K562 (cell line): ENCODE results near the gene NCOA1. TPM values are rescaled to one million over a fixed set of nuclear protein-coding genes. Genes with fewer than 3 reads are reported as not detected.

Experiments
- ATAC-seq: fragments of 200-7000 bp; cut with Tn5 transposase; 3 replicates; pipeline ENCODE4 v1.9.1; 2020; ENCODE audit warnings: moderate library complexity
- BruUV-seq: library from RNA; stranded (reverse); fragments of 400-500 nt; replicated peaks from 2 replicates; lab custom pipeline; 2021; lab: Mats Ljungman, UMichigan
- CTCF ChIA-PET: fragments of 300-600 bp; formaldehyde crosslinking; extraction: SDS; loops from one replicate; lab custom pipeline; 2021; ENCODE audit warnings: low intra/inter-chr PET ratio; lab: Yijun Ruan, JAX
- POLR2A ChIA-PET: fragments of 300-600, 350-650 bp; sonication (Branson Sonifier 250); formaldehyde crosslinking; extraction: SDS; loops from one replicate; lab custom pipeline; 2021; ENCODE audit warnings: antibody characterized with exemption, inconsistent platforms; lab: Yijun Ruan, JAX
- DNase-seq, 4 experiments: peaks; one replicate each; pipeline versions ENCODE4 v3.0.0 to v3.0.0-alpha.2; 2011 to 2018; ENCODE audit warnings: low spot score in 3 of 4, mixed read lengths in 3 of 4; ENCODE audit errors: extremely low read depth in 1 of 4
- FAIRE-seq: peaks from 2 replicates; lab custom pipeline; 2011; peaks lifted over from hg19 to GRCh38; lab: Jason Lieb, UNC
- H2AFZ ChIP-seq: 2 replicates; pipeline ENCODE4 v1.6.0; 2011; ENCODE audit warnings: low read depth, low read length, control low read depth, inconsistent platforms
- H3K27ac ChIP-seq: fragments of 200-600 bp; 3 replicates; pipeline ENCODE4 v1.8.0; 2011; ENCODE audit warnings: low read depth, mild to moderate bottlenecking, control low read depth, inconsistent platforms, low read length, moderate library complexity, mixed read lengths; ENCODE audit errors: extremely low read depth
- H3K27me3 ChIP-seq, 2 experiments: fragments of 300-600 bp in 1 of 2; 2 replicates in 1 of 2; 3 replicates in 1 of 2; pipeline versions ENCODE4 v1.6.0 to v1.8.0; 2011; ENCODE audit warnings: inconsistent platforms in 2 of 2, low read length in 2 of 2, mild to moderate bottlenecking in 1 of 2, mixed read lengths in 1 of 2, moderate library complexity in 1 of 2; ENCODE audit not compliant: control insufficient read depth in 2 of 2, insufficient read depth in 2 of 2
- H3K36me3 ChIP-seq: fragments of 300-600 bp; 3 replicates; pipeline ENCODE4 v1.8.0; 2011; ENCODE audit warnings: mild to moderate bottlenecking, low read length, inconsistent platforms; ENCODE audit not compliant: control insufficient read depth, insufficient read depth
- H3K4me1 ChIP-seq, 2 experiments: fragments of 200-600 bp in 1 of 2; replicated peaks in 1 of 2; 2 replicates in 1 of 2; 3 replicates in 1 of 2; pipeline versions ENCODE4 v1.5.1 to v1.8.0; 2011; ENCODE audit warnings: inconsistent platforms in 2 of 2, low read length in 2 of 2, mild to moderate bottlenecking in 1 of 2, mixed read lengths in 1 of 2, moderate library complexity in 1 of 2; ENCODE audit not compliant: control insufficient read depth in 2 of 2, insufficient read depth in 2 of 2
- H3K4me2 ChIP-seq: 2 replicates; pipeline ENCODE4 v1.6.1; 2011; ENCODE audit warnings: low read length, control low read depth, inconsistent platforms, mixed read lengths; ENCODE audit not compliant: insufficient read depth
- H3K4me3 ChIP-seq: fragments of 200-600 bp; sonication (generic), shearing (Covaris generic); 2 replicates; pipeline ENCODE4 v1.5.1; 2016; ENCODE audit warnings: control low read depth, inconsistent platforms
- H3K79me2 ChIP-seq: fragments of 200-600 bp; 3 replicates; pipeline ENCODE4 v1.8.0; 2011; ENCODE audit warnings: low read length, inconsistent platforms; ENCODE audit not compliant: control insufficient read depth, insufficient read depth
- H3K9ac ChIP-seq, 2 experiments: 2 replicates each; pipeline versions ENCODE4 v1.6.0 to v1.6.1; 2011; ENCODE audit warnings: low read depth in 2 of 2, low read length in 2 of 2, control low read depth in 1 of 2, inconsistent platforms in 1 of 2, mild to moderate bottlenecking in 1 of 2, mixed read lengths in 1 of 2; ENCODE audit not compliant: insufficient read depth in 1 of 2
- H3K9me1 ChIP-seq: one replicate; pipeline ENCODE4 v1.6.0; 2011; ENCODE audit warnings: inconsistent platforms, mild to moderate bottlenecking, low read length, moderate library complexity; ENCODE audit not compliant: control insufficient read depth, insufficient read depth
- H3K9me3 ChIP-seq: replicated peaks from 2 replicates; pipeline ENCODE4 v1.5.1; 2011; ENCODE audit warnings: low read depth, low read length, inconsistent platforms; ENCODE audit not compliant: control insufficient read depth, insufficient read depth
- H4K20me1 ChIP-seq: replicated peaks from 2 replicates; pipeline ENCODE4 v1.6.1; 2011; ENCODE audit warnings: low read length, inconsistent platforms, mixed read lengths; ENCODE audit not compliant: control insufficient read depth, insufficient read depth
- BDP1 ChIP-seq: IDR thresholded peaks from 3 replicates; pipeline ENCODE4 v1.6.1; 2011; ENCODE audit not compliant: insufficient read length, insufficient read depth
- CC2D1A ChIP-seq: fragments of 450-650 bp; IDR thresholded peaks from 2 replicates; pipeline ENCODE4 v1.6.1; 2017; ENCODE audit warnings: mild to moderate bottlenecking
- CTCF ChIP-seq, 3 experiments: IDR thresholded peaks in 2 of 3; conservative IDR thresholded peaks in 1 of 3; 2 replicates each; pipeline ENCODE4 v1.5.1; 2011 to 2012; ENCODE audit warnings: low read length in 3 of 3, mild to moderate bottlenecking in 3 of 3, control low read depth in 2 of 3, improper control_type of control experiment in 1 of 3, inconsistent platforms in 1 of 3, low read depth in 1 of 3, mixed read lengths in 1 of 3, moderate library complexity in 1 of 3; ENCODE audit not compliant: insufficient read depth in 2 of 3
- E2F6 ChIP-seq, 2 experiments: IDR thresholded peaks; 2 replicates each; pipeline ENCODE4 v1.6.1; 2011; ENCODE audit warnings: borderline replicate concordance in 1 of 2, control low read depth in 1 of 2, low read depth in 1 of 2, low read length in 1 of 2, mild to moderate bottlenecking in 1 of 2, mixed read lengths in 1 of 2, moderate library complexity in 1 of 2; ENCODE audit not compliant: insufficient read depth in 1 of 2, insufficient read length in 1 of 2, poor library complexity in 1 of 2, severe bottlenecking in 1 of 2; ENCODE audit errors: extremely low read depth in 1 of 2
- HDAC1 ChIP-seq, 2 experiments: fragments of 450-650 bp; IDR thresholded peaks; 2 replicates each; pipeline ENCODE4 v1.6.1; 2016 to 2017; ENCODE audit warnings: inconsistent platforms in 1 of 2, mild to moderate bottlenecking in 1 of 2, moderate library complexity in 1 of 2
- HNRNPH1 ChIP-seq: fragments of 200-400 bp; formaldehyde crosslinking; optimal IDR thresholded peaks from 2 replicates; pipeline ENCODE3; 2017; ENCODE audit warnings: low read depth, mild to moderate bottlenecking, low read length, moderate library complexity
- LCOR ChIP-seq: sonication (generic); formaldehyde crosslinking; IDR thresholded peaks from 2 replicates; pipeline ENCODE4 v1.8.0; 2022; ENCODE audit warnings: mild to moderate bottlenecking, missing genetic modification reagents
- NCOA6 ChIP-seq: fragments of 450-650 bp; IDR thresholded peaks from 2 replicates; pipeline ENCODE4 v1.6.1; 2017; ENCODE audit warnings: mild to moderate bottlenecking
- NR4A1 ChIP-seq, 2 experiments: fragments of 250-450 bp in 1 of 2; fragments of 450-650 bp in 1 of 2; sonication (Bioruptor Pico) in 1 of 2; IDR thresholded peaks; 2 replicates each; pipeline versions ENCODE4 v1.4.0 to v1.6.1; 2016 to 2020; ENCODE audit warnings: mild to moderate bottlenecking in 2 of 2, missing compliant biosample characterization in 1 of 2, missing genetic modification characterization in 1 of 2, moderate library complexity in 1 of 2
- PPARD ChIP-seq: fragments of 250-450 bp; sonication (Bioruptor Pico); IDR thresholded peaks from 2 replicates; pipeline ENCODE4 v1.8.0; 2022; ENCODE audit warnings: inconsistent platforms, mild to moderate bottlenecking, moderate library complexity
- SMARCA4 ChIP-seq: fragments of 450-650 bp; IDR thresholded peaks from 2 replicates; pipeline ENCODE4 v1.6.1; 2016
- ZBTB1 ChIP-seq: sonication (generic); formaldehyde crosslinking; IDR thresholded peaks from 2 replicates; pipeline ENCODE4 v1.8.1; 2023; ENCODE audit warnings: missing genetic modification reagents, low read depth, mild to moderate bottlenecking, borderline replicate concordance
- ZNF184 ChIP-seq: sonication (generic); formaldehyde crosslinking; IDR thresholded peaks from 2 replicates; pipeline ENCODE4 v1.5.0; 2020; ENCODE audit warnings: missing genetic modification reagents
- ZNF212 ChIP-seq: fragments of 450-650 bp; formaldehyde crosslinking; IDR thresholded peaks from 2 replicates; pipeline ENCODE4 v1.4.0; 2020; ENCODE audit warnings: mild to moderate bottlenecking
- ZNF696 ChIP-seq: fragments of 250-450 bp; sonication (Bioruptor Pico); conservative IDR thresholded peaks from 2 replicates; pipeline ENCODE4 v1.4.0; 2020; ENCODE audit warnings: mild to moderate bottlenecking, moderate library complexity
- ZNF766 ChIP-seq: fragments of 200-800 bp; sonication (Bioruptor generic); conservative IDR thresholded peaks from 2 replicates; pipeline ENCODE4 v1.6.1; 2016; ENCODE audit warnings: missing genetic modification characterization, missing compliant biosample characterization
- WGBS: fragments of 100-300 bp; shearing (Covaris generic); methylation state at CpG from one replicate; pipeline ENCODE4 v1.1.6; 2016; ENCODE audit warnings: low coverage, mixed read lengths; ENCODE audit not compliant: insufficient coverage; ENCODE audit errors: missing lambda C conversion rate; 5-methylcytosine and 5-hydroxymethylcytosine counted together
- in situ Hi-C: fragments of 300-500 bp; cut with MboI; formaldehyde crosslinking; loops from 4 replicates; pipeline ENCODE4 v1.15.0; 2018; ENCODE audit warnings: inconsistent platforms, mixed read lengths
- intact Hi-C: fragments of 100-400 bp; cut with micrococcal nuclease; formaldehyde crosslinking; loops from 2 replicates; pipeline ENCODE4 v1.14.2; 2022
- polyA plus RNA-seq, 8 experiments: library from polyadenylated mRNA; depleted of rRNA in 4 of 8; stranded (reverse) in 5 of 8; unstranded in 3 of 8; fragments of >200 nt; fragmentation: Nextera tagmentation in 2 of 8; fragmentation: Illumina TruSeq in 1 of 8; extraction: Ambion mirVana in 2 of 8; extraction: Trizol in 1 of 8; gene quantifications; 2 replicates each; pipeline versions ENCODE4 v1.2.1 to v1.2.3, GENCODE V29; 2011 to 2014; ENCODE audit warnings: inconsistent platforms in 1 of 8, missing spikeins in 1 of 8
- total RNA-seq, 7 experiments: library from RNA; depleted of rRNA in 6 of 7; stranded (reverse); fragments of >200 nt in 6 of 7; fragmentation: Illumina TruSeq in 2 of 7; extraction: Trizol in 2 of 7; gene quantifications; 2 replicates each; pipeline versions ENCODE4 v1.2.1 to v1.2.3, GENCODE V29; 2011 to 2021; ENCODE audit warnings: low replicate concordance in 1 of 7

Gene NCOA1
- total and polyA plus RNA-seq, 9 of the 15 experiments (the other 6 are each of a cell fraction or from before 2014, with no cell fraction given), result 4.9 to 25.7 (median 17.0) TPM

GRCh38 chr2:24515831-24516230 lies 24.8 kb downstream of the NCOA1 start (continued):
- no peak for TF ChIP-seq CTCF (IDR thresholded peaks at IDR 0.05 in 2 of 3, conservative IDR thresholded peaks at IDR 0.05 in 1 of 3; ENCODE audit: insufficient read depth in 2 of 3, low read depth in 1 of 3, low read length in 3 of 3)
- no peak for TF ChIP-seq HNRNPH1
- TF ChIP-seq PPARD (CRISPR knock-in tag), result no peak
- TF ChIP-seq NCOA6, result no peak
- TF ChIP-seq ZNF184 (CRISPR knock-in tag), result no peak

GRCh38 chr2:24517247-24517646 lies 26.2 kb downstream of the NCOA1 start:
- BruUV-seq, result no TSS peak
- TF ChIP-seq SMARCA4 (0 out of 2 replicates have a peak, but pooled peaks have one; percentile 33), HDAC1 (IDR thresholded peaks at IDR 0.05) (0 out of 4 replicates have a peak, but pooled peaks of 1 of the 2 experiments have one; percentile 19), LCOR (CRISPR knock-in tag) (no peak), ZNF696 (CRISPR knock-in tag) (no peak), ZBTB1 (no peak), ZNF766 (CRISPR knock-in tag) (peak; percentile 68), CC2D1A (no peak), NR4A1 (CRISPR knock-in tag; IDR thresholded peaks at IDR 0.05) (no peak), NR4A1 (tag; IDR thresholded peaks at IDR 0.05) (no peak), ZNF212 (CRISPR knock-in tag) (no peak), BDP1 (no peak), E2F6 (IDR thresholded peaks at IDR 0.05; ENCODE audit: borderline replicate concordance in 1 of 2, extremely low read depth in 1 of 2, insufficient read depth in 1 of 2, insufficient read length in 1 of 2, low read depth in 1 of 2, low read length in 1 of 2, poor library complexity in 1 of 2, severe bottlenecking in 1 of 2) (no peak)
- TF ChIP-seq, all 486 proteins: peak for 3
- intact Hi-C loops (no loop called here), in situ Hi-C loops (no loop called here)
- POLR2A ChIA-PET, result interaction anchor here (0.6 to 1.0 kb wide), 3 partner anchors 8 to 25 kb away, joined by 3 read pairs; no protein-coding TSS in a partner anchor
- Histone ChIP-seq H3K36me3 (no peaks in the 10 kb centered on the region), H3K9me1 (no peaks in the 10 kb centered on the region), H3K79me2 (peaks cover 61% of the 10 kb centered on the region), H3K9ac (peak overlapping the region; percentile 14 to 73; a peak in 2 of 4 replicates), H3K4me2 (peak overlapping the region; percentile 19; the same call in 1 of the 2 replicates), H3K27me3 (no peaks in the 10 kb centered on the region), H3K4me1 (peaks cover 10 to 14% of the 10 kb centered on the region in 2 experiments; a peak in 3 of 5 replicates), H3K9me3 (no peaks in the 10 kb centered on the region), H3K4me3 (no peak overlapping the region), H2AFZ (no peak overlapping the region), H4K20me1 (no peaks in the 10 kb centered on the region), H3K27ac (peak overlapping the region; percentile 50; the same call in 1 of the 3 replicates)
- peak; percentile 85 for FAIRE-seq
- CTCF ChIA-PET, result no interaction called here
- 17% methylated on average over 5 of the region's 5 CpGs for WGBS
- ATAC-seq, result peak; percentile 77
- peak in 1 of 4 experiments; percentile 42 for DNase-seq
